K562 (cell line): ENCODE measurements around the gene KCND1. TPM values are rescaled to one million over a fixed set of nuclear protein-coding genes. Genes with fewer than 3 reads are reported as not detected.

Experiments used
- ARID2 ChIP-seq: fragments of 450-650 bp; IDR thresholded peaks from 2 replicates; pipeline ENCODE4 v1.6.1; 2017; ENCODE audit warnings: antibody characterized with exemption, mild to moderate bottlenecking
- CBX3 ChIP-seq, 2 experiments: IDR thresholded peaks; 1 replicate in 1 of 2; 2 replicates in 1 of 2; pipeline ENCODE4 v1.6.1; 2012; ENCODE audit warnings: inconsistent platforms in 2 of 2, low read length in 2 of 2, borderline replicate concordance in 1 of 2, control low read depth in 1 of 2
- CEBPB ChIP-seq: fragments of 450-650 bp; IDR thresholded peaks from 2 replicates; pipeline ENCODE4 v1.6.1; 2016; ENCODE audit warnings: missing genetic modification characterization, missing compliant biosample characterization
- CREBBP ChIP-seq: IDR thresholded peaks from one replicate; pipeline ENCODE4 v1.6.1; 2012; ENCODE audit warnings: low read depth, mild to moderate bottlenecking, control low read depth, inconsistent platforms, low read length
- FOSL1 ChIP-seq: fragments of 200-800 bp; sonication (Bioruptor generic); conservative IDR thresholded peaks from 2 replicates; pipeline ENCODE4 v1.6.1; 2016; ENCODE audit warnings: missing genetic modification characterization, missing compliant biosample characterization
- HMG20A ChIP-seq: fragments of 450-650 bp; formaldehyde crosslinking; conservative IDR thresholded peaks from 2 replicates; pipeline ENCODE4 v1.4.0; 2020; ENCODE audit warnings: mild to moderate bottlenecking, mixed read lengths
- HNRNPH1 ChIP-seq: fragments of 200-400 bp; formaldehyde crosslinking; optimal IDR thresholded peaks from 2 replicates; pipeline ENCODE3; 2017; ENCODE audit warnings: low read depth, mild to moderate bottlenecking, low read length, moderate library complexity
- KLF10 ChIP-seq: fragments of 250-450 bp; sonication (Bioruptor Pico); IDR thresholded peaks from 2 replicates; pipeline ENCODE4 v1.6.1; 2021; ENCODE audit warnings: matching md5 sums
- PRMT5 ChIP-seq: sonication (generic); formaldehyde crosslinking; IDR thresholded peaks from 2 replicates; pipeline ENCODE4 v1.5.0; 2020; ENCODE audit warnings: missing genetic modification reagents
- RBM39 ChIP-seq: fragments of 200-400 bp; formaldehyde crosslinking; optimal IDR thresholded peaks from 2 replicates; pipeline ENCODE3; 2018; ENCODE audit warnings: low read depth, low read length
- SMARCC2 ChIP-seq: fragments of 450-650 bp; IDR thresholded peaks from 2 replicates; pipeline ENCODE4 v1.6.1; 2017; ENCODE audit warnings: antibody characterized with exemption, moderate library complexity, mild to moderate bottlenecking, low read depth
- SMC3 ChIP-seq: conservative IDR thresholded peaks from 2 replicates; pipeline ENCODE4 v1.6.1; 2011; ENCODE audit warnings: low read depth, low read length, improper control_type of control experiment; ENCODE audit not compliant: insufficient read depth
- STAT5B ChIP-seq: fragments of 250-450 bp; sonication (Bioruptor Pico); IDR thresholded peaks from 2 replicates; pipeline ENCODE4 v1.8.0; 2021; ENCODE audit warnings: mild to moderate bottlenecking, inconsistent platforms
- ZNF12 ChIP-seq: sonication (generic); formaldehyde crosslinking; IDR thresholded peaks from 2 replicates; pipeline ENCODE4 v1.4.0; 2020; ENCODE audit warnings: mild to moderate bottlenecking, missing genetic modification reagents
- ZNF133 ChIP-seq: fragments of 250-450 bp; sonication (Bioruptor Pico); IDR thresholded peaks from 2 replicates; pipeline ENCODE4 v1.4.0; 2020; ENCODE audit warnings: mild to moderate bottlenecking
- ZNF175 ChIP-seq: fragments of 200-800 bp; sonication (Bioruptor generic); IDR thresholded peaks from 2 replicates; pipeline ENCODE4 v1.6.1; 2016; ENCODE audit warnings: low read depth, mild to moderate bottlenecking, missing genetic modification characterization, missing compliant biosample characterization
- ZNF436 ChIP-seq: fragments of 250-450, 450-650 bp; sonication (Bioruptor Pico); formaldehyde crosslinking; IDR thresholded peaks from 2 replicates; pipeline ENCODE4 v1.7.0; 2020; ENCODE audit warnings: mild to moderate bottlenecking
- ZNF77 ChIP-seq: fragments of 250-450 bp; sonication (Bioruptor Pico); IDR thresholded peaks from 2 replicates; pipeline ENCODE4 v1.5.0; 2020
- polyA plus RNA-seq, 8 experiments: library from polyadenylated mRNA; depleted of rRNA in 4 of 8; stranded (reverse) in 5 of 8; unstranded in 3 of 8; fragments of >200 nt; fragmentation: Nextera tagmentation in 2 of 8; fragmentation: Illumina TruSeq in 1 of 8; extraction: Ambion mirVana in 2 of 8; extraction: Trizol in 1 of 8; gene quantifications; 2 replicates each; pipeline versions ENCODE4 v1.2.1 to v1.2.3, GENCODE V29; 2011 to 2014; ENCODE audit warnings: inconsistent platforms in 1 of 8, missing spikeins in 1 of 8
- total RNA-seq, 7 experiments: library from RNA; depleted of rRNA in 6 of 7; stranded (reverse); fragments of >200 nt in 6 of 7; fragmentation: Illumina TruSeq in 2 of 7; extraction: Trizol in 2 of 7; gene quantifications; 2 replicates each; pipeline versions ENCODE4 v1.2.1 to v1.2.3, GENCODE V29; 2011 to 2021; ENCODE audit warnings: low replicate concordance in 1 of 7
- TF ChIP-seq, protein P1 (sequence below): sonication (generic); formaldehyde crosslinking; IDR thresholded peaks from 2 replicates; pipeline ENCODE4 v1.8.0; 2022; ENCODE audit warnings: mild to moderate bottlenecking, missing genetic modification reagents
- TF ChIP-seq, protein P2 (sequence below): fragments of 450-650 bp; IDR thresholded peaks from one replicate; pipeline ENCODE4 v1.6.1; 2018; ENCODE audit warnings: mild to moderate bottlenecking, moderate library complexity; ENCODE audit not compliant: partially characterized antibody

Gene KCND1
- total and polyA plus RNA-seq, 9 of the 15 experiments (the other 6 are each of a cell fraction or from before 2014, with no cell fraction given): 0.06 to 0.83 (median 0.39) TPM; not detected in 1

DNA sequence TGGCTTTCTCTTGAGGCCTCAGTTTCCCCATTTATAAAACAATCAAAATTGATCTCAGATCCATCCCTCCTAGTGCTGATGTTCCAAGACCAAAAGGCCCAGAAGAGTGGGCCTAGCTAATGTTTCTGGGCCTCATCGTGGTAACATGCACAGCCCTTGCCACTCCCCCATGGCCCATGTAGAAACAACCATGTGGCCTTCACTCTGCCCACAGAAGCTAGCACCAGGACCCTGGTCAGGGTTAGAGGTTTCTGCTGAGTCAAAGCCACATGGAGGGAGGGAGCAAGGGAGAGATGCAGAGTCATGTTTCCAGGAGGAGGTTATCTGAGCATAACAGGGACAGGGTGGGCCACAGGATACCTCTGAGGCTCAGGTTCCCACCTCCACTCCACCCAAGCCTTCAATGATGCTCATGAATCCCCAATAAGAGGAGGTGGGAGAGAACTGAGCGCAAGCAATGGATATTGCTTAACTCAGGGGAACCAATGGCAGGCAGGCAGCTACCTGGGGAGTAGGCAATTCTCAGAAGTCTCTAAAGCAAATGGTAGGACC, 31.2 kb downstream of the KCND1 start (continued):
- TF ChIP-seq ZNF77 (CRISPR knock-in tag) (no peak), SMC3 (no peak), HNRNPH1 (no peak), PRMT5 (CRISPR knock-in tag) (no peak), KLF10 (CRISPR knock-in tag) (no peak), CBX3 (IDR thresholded peaks at IDR 0.05; ENCODE audit: borderline replicate concordance in 1 of 2, low read length in 2 of 2) (0 out of 3 replicates have a peak, but pooled peaks of 1 of the 2 experiments have one; percentile 7), STAT5B (CRISPR knock-in tag) (0 out of 2 replicates have a peak, but pooled peaks have one; percentile 15), SMARCC2 (no peak; the same call in 1 of the 2 replicates), ZNF436 (no peak), ZNF12 (CRISPR knock-in tag) (no peak), ZNF175 (CRISPR knock-in tag) (no peak; the same call in 1 of the 2 replicates), ZNF133 (no peak), ARID2 (no peak), RBM39 (no peak), HMG20A (CRISPR knock-in tag) (no peak), CEBPB (tag) (peak; percentile 89), CREBBP (no peak), FOSL1 (no peak; the same call in 1 of the 2 replicates)
- TF ChIP-seq, protein P1, sequence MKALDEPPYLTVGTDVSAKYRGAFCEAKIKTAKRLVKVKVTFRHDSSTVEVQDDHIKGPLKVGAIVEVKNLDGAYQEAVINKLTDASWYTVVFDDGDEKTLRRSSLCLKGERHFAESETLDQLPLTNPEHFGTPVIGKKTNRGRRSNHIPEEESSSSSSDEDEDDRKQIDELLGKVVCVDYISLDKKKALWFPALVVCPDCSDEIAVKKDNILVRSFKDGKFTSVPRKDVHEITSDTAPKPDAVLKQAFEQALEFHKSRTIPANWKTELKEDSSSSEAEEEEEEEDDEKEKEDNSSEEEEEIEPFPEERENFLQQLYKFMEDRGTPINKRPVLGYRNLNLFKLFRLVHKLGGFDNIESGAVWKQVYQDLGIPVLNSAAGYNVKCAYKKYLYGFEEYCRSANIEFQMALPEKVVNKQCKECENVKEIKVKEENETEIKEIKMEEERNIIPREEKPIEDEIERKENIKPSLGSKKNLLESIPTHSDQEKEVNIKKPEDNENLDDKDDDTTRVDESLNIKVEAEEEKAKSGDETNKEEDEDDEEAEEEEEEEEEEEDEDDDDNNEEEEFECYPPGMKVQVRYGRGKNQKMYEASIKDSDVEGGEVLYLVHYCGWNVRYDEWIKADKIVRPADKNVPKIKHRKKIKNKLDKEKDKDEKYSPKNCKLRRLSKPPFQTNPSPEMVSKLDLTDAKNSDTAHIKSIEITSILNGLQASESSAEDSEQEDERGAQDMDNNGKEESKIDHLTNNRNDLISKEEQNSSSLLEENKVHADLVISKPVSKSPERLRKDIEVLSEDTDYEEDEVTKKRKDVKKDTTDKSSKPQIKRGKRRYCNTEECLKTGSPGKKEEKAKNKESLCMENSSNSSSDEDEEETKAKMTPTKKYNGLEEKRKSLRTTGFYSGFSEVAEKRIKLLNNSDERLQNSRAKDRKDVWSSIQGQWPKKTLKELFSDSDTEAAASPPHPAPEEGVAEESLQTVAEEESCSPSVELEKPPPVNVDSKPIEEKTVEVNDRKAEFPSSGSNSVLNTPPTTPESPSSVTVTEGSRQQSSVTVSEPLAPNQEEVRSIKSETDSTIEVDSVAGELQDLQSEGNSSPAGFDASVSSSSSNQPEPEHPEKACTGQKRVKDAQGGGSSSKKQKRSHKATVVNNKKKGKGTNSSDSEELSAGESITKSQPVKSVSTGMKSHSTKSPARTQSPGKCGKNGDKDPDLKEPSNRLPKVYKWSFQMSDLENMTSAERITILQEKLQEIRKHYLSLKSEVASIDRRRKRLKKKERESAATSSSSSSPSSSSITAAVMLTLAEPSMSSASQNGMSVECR (CRISPR knock-in tag): no peak
- TF ChIP-seq, protein P2, sequence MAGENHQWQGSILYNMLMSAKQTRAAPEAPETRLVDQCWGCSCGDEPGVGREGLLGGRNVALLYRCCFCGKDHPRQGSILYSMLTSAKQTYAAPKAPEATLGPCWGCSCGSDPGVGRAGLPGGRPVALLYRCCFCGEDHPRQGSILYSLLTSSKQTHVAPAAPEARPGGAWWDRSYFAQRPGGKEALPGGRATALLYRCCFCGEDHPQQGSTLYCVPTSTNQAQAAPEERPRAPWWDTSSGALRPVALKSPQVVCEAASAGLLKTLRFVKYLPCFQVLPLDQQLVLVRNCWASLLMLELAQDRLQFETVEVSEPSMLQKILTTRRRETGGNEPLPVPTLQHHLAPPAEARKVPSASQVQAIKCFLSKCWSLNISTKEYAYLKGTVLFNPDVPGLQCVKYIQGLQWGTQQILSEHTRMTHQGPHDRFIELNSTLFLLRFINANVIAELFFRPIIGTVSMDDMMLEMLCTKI: no peak
